Tibial artery (tissue), 4 donors: ENCODE results near the gene GLCCI1.

ENCODE experiments used
- DNase-seq, 2 donors: peaks; one replicate each; pipeline ENCODE4 v3.0.0-alpha.2; 2019
- H3K27ac ChIP-seq, 2 donors: fragments of 200-600 bp; sonication (generic) in 1 of 2; 1 replicate in 1 of 2; 2 replicates in 1 of 2; pipeline ENCODE4 v1.5.1; 2018 to 2019; ENCODE audit warnings: mild to moderate bottlenecking in 1 of 2
- H3K27me3 ChIP-seq, 2 donors: fragments of 200-600 bp; sonication (generic) in 1 of 2; one replicate each; pipeline versions ENCODE4 v1.5.1 to v1.6.0; 2016 to 2019
- H3K36me3 ChIP-seq, 3 donors: fragments of 200-600 bp; sonication (generic) in 2 of 3; one replicate each; pipeline ENCODE4 v1.5.1; 2016 to 2019; ENCODE audit warnings: mild to moderate bottlenecking in 2 of 3
- H3K4me1 ChIP-seq, 4 donors: fragments of 200-600 bp; sonication (generic) in 2 of 4; 1 replicate in 3 of 4; 2 replicates in 1 of 4; pipeline ENCODE4 v1.5.1; 2016 to 2019
- H3K4me3 ChIP-seq, 2 donors: fragments of 200-600 bp; sonication (generic) in 1 of 2; 1 replicate in 1 of 2; 2 replicates in 1 of 2; pipeline ENCODE4 v1.5.1; 2018 to 2019; ENCODE audit warnings: mild to moderate bottlenecking in 2 of 2
- H3K9me3 ChIP-seq, 3 donors: fragments of 200-600 bp; sonication (generic) in 1 of 3; one replicate each; pipeline ENCODE4 v1.5.1; 2016 to 2019
- intact Hi-C: fragments of 100-400 bp; cut with DNase I; formaldehyde crosslinking; loops from one replicate; pipeline ENCODE4 v1.15.0; 2023; ENCODE audit warnings: low total_unique reads
- TF ChIP-seq, protein P1 (sequence below), 2 experiments: fragments of 200-600 bp in 1 of 2; fragments of 450-650 bp in 1 of 2; IDR thresholded peaks; one replicate each; pipeline ENCODE4 v1.5.1; 2017 to 2019; ENCODE audit warnings: antibody characterized with exemption in 2 of 2, mild to moderate bottlenecking in 1 of 2, moderate library complexity in 1 of 2

The GLCCI1 gene

DNA sequence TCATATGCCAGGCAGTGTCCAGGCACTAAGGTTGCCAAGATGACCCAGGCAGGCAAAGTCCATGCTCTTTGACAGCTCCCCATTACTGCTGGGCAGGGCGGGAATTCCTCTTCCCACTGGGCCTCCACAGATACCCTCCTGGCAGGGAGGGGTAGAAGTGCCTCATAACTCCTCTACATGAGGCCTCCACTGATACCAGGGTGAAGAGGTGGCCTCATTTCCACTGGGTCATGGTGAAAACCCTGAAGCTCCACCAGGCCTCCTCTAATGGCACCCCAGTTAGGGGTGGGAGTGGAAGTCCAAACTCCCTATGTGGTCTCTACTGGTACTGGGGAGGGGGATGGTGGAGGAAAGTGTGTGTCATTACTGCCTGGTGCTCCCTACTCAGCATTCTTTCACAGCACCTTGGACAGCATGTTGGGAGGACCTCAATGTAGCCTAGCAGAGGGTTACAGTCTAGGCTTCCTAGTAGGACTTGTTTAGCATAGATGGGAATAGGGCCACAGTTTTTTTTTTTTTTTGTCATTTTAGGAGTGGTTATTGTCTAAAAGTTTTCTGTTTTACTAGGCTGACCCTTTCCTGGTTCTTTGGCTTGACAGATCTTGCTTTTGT, 34.6 kb upstream of the GLCCI1 start:
- DNase-seq: no peak
- Histone ChIP-seq H3K36me3 (no peaks in the 10 kb centered on the region), H3K4me1 (no peaks in the 10 kb centered on the region), H3K4me3 (no peak overlapping the region), H3K9me3 (no peaks in the 10 kb centered on the region), H3K27me3 (no peaks in the 10 kb centered on the region), H3K27ac (no peak overlapping the region)
- intact Hi-C loops: no loop called here
- TF ChIP-seq, protein P1, sequence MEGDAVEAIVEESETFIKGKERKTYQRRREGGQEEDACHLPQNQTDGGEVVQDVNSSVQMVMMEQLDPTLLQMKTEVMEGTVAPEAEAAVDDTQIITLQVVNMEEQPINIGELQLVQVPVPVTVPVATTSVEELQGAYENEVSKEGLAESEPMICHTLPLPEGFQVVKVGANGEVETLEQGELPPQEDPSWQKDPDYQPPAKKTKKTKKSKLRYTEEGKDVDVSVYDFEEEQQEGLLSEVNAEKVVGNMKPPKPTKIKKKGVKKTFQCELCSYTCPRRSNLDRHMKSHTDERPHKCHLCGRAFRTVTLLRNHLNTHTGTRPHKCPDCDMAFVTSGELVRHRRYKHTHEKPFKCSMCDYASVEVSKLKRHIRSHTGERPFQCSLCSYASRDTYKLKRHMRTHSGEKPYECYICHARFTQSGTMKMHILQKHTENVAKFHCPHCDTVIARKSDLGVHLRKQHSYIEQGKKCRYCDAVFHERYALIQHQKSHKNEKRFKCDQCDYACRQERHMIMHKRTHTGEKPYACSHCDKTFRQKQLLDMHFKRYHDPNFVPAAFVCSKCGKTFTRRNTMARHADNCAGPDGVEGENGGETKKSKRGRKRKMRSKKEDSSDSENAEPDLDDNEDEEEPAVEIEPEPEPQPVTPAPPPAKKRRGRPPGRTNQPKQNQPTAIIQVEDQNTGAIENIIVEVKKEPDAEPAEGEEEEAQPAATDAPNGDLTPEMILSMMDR (IDR thresholded peaks at IDR 0.05): no peak

DNA sequence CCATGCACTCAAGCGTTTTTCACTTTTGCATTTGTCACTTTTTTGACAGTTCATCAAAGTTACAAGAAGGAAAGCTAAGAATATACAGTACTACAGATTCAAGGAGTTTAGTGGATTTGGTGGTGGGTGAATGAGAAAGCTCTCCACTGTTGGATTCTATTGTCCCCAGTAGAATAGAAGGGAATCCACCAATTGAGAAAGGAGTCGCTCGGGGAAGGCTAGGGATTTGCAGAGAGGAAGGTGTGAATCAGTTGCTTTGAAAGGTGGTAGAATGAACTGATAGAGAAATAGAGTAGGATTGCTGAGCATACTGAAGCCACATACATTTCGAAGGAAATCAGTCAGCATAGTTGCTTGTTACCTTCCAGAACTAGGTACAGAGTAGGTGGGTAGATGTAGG, 33.7 kb upstream of the GLCCI1 start:
- H3K36me3 ChIP-seq: no peaks in the 10 kb centered on the region
- intact Hi-C loops: no loop called here
- no peak overlapping the region for H3K27ac ChIP-seq
- H3K4me1 ChIP-seq: no peaks in the 10 kb centered on the region
- no peaks in the 10 kb centered on the region for H3K9me3 ChIP-seq
- H3K4me3 ChIP-seq: no peak overlapping the region
- H3K27me3 ChIP-seq: no peaks in the 10 kb centered on the region
- TF ChIP-seq, protein P1 (IDR thresholded peaks at IDR 0.05): no peak
- DNase-seq: no peak

DNA sequence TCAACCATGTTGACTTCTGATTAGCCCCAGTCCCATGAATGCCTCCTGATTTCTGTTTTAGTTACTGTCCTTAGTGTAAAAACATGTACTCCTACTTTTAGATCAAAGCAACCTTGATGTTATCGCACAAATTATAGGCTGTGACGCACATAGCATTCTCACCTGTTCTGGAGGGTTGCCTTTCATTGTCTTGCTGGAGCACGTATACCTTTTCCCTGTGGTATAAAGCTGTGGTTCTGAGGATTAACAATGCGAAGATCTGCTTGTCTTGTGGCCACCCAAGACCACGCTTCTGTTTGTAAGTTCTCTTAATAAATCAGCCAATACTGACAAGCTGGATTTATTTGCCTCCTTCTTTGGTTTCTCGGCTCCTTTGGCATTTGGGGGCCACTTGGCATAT, 30.1 kb upstream of the GLCCI1 start:
- Histone ChIP-seq H3K4me3 (no peak overlapping the region), H3K27ac (no peak overlapping the region), H3K9me3 (no peaks in the 10 kb centered on the region), H3K4me1 (no peaks in the 10 kb centered on the region), H3K36me3 (no peaks in the 10 kb centered on the region), H3K27me3 (no peaks in the 10 kb centered on the region)
- intact Hi-C loops: no loop called here
- TF ChIP-seq, protein P1 (IDR thresholded peaks at IDR 0.05): no peak
- DNase-seq: no peak

DNA sequence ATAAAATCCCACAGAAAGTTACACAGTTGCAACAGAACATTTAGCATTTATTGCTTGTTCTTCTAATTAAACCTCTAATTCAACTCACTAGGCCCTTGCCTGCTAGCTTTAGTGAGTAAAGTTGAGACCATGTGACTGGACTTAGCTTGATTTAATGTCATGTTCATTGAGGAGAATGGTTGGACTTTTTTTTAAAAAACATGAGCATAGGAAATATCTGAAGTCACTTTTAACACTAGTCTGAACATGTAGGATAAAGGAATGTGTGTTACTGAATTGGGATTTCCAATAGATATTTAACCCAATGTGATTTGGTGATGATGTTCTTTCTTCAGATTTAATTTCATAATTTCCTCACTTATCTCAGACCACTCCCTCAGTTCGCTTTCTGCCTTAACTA, 24.6 kb upstream of the GLCCI1 start:
- intact Hi-C loops: no loop called here
- H3K27ac ChIP-seq: no peak overlapping the region
- H3K4me1 ChIP-seq: no peaks in the 10 kb centered on the region
- no peaks in the 10 kb centered on the region for H3K36me3 ChIP-seq
- no peaks in the 10 kb centered on the region for H3K9me3 ChIP-seq
- no peaks in the 10 kb centered on the region for H3K27me3 ChIP-seq
- TF ChIP-seq, protein P1 (IDR thresholded peaks at IDR 0.05): no peak
- H3K4me3 ChIP-seq: no peak overlapping the region
- DNase-seq: no peak

DNA sequence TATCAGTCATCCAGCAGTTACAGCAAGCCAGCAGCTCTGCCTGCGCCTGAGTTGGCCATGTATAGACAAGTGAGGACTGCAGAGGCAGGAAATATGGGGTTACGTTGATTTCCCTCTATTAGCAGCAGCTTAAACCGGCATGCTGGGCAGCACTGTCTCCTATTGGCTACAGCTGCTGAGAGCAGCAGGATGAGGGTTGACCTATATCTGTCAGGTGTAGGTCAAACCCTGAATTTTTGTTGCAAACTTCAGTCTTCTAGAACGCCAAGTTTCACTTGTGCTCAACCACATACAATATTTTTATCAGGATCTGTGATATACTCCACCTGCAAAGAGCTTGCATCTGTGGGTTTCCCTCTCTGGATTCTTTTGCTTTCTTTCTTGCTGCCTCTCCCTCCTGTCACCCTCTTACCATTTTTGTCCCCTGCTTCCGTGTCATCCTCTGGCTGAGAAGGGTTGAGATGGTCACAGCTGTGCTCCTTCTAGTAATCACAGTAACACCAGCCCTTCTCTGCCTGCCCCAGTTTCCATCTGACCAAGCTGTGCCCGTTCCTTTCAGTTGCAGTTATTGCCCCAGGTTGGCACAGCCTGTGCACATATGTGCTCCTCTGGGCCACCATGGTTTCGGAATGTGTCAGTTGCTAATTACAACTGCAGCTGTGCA, 23.8 kb upstream of the GLCCI1 start:
- DNase-seq: no peak
- Histone ChIP-seq H3K4me3 (no peak overlapping the region), H3K27ac (no peak overlapping the region), H3K9me3 (no peaks in the 10 kb centered on the region), H3K4me1 (no peaks in the 10 kb centered on the region), H3K27me3 (no peaks in the 10 kb centered on the region), H3K36me3 (no peaks in the 10 kb centered on the region)
- intact Hi-C loops: no loop called here
- TF ChIP-seq, protein P1 (IDR thresholded peaks at IDR 0.05): no peak
